MM.1S (cell line): Measurements from ENCODE around the gene PRKCA.

Experiments used
- DNase-seq: peaks from one replicate; pipeline ENCODE4 v3.0.0-alpha.2; 2015
- H2AFZ ChIP-seq: fragments of 300-600 bp; sonication (generic); 2 replicates; pipeline ENCODE4 v1.6.0; 2016; ENCODE audit warnings: antibody characterized with exemption, low read length
- H3F3A ChIP-seq: fragments of 300-600 bp; sonication (generic); 2 replicates; pipeline ENCODE4 v1.6.1; 2016; ENCODE audit warnings: mild to moderate bottlenecking, antibody characterized with exemption, low read length, moderate library complexity, mixed read lengths; ENCODE audit not compliant: insufficient read depth
- H3K27ac ChIP-seq: fragments of 300-600 bp; sonication (generic); 2 replicates; pipeline ENCODE4 v1.5.1; 2016; ENCODE audit warnings: mild to moderate bottlenecking, low read length
- H3K27me3 ChIP-seq: fragments of 300-600 bp; sonication (generic); replicated peaks from 2 replicates; pipeline ENCODE4 v1.6.0; 2016; ENCODE audit warnings: low read length; ENCODE audit not compliant: insufficient read depth
- H3K36me3 ChIP-seq: fragments of 300-600 bp; sonication (generic); replicated peaks from 2 replicates; pipeline ENCODE4 v1.6.1; 2016; ENCODE audit warnings: mild to moderate bottlenecking, low read length, mixed read lengths; ENCODE audit not compliant: insufficient read depth
- H3K4me1 ChIP-seq: fragments of 300-600 bp; sonication (generic); 2 replicates; pipeline ENCODE4 v1.6.1; 2016; ENCODE audit warnings: low read length, mixed read lengths
- H3K4me2 ChIP-seq: fragments of 300-600 bp; sonication (generic); 2 replicates; pipeline ENCODE4 v1.6.0; 2016; ENCODE audit warnings: low read depth, low read length
- H3K4me3 ChIP-seq: fragments of 300-600 bp; sonication (generic); 2 replicates; pipeline ENCODE4 v1.5.1; 2016; ENCODE audit warnings: low read length, mixed read lengths
- H3K79me2 ChIP-seq: fragments of 300-600 bp; sonication (generic); 2 replicates; pipeline ENCODE4 v1.6.1; 2016; ENCODE audit warnings: mixed run types, low read length, mixed read lengths
- H3K9ac ChIP-seq: fragments of 300-600 bp; sonication (generic); 2 replicates; pipeline ENCODE4 v1.6.1; 2016; ENCODE audit warnings: low read length, mixed read lengths
- H3K9me2 ChIP-seq: fragments of 300-600 bp; sonication (generic); replicated peaks from 2 replicates; pipeline ENCODE4 v1.6.1; 2016; ENCODE audit warnings: mild to moderate bottlenecking, low read length, mixed read lengths; ENCODE audit not compliant: insufficient read depth
- H3K9me3 ChIP-seq: fragments of 300-600 bp; sonication (generic); replicated peaks from 2 replicates; pipeline ENCODE4 v1.6.1; 2016; ENCODE audit warnings: mild to moderate bottlenecking, low read length, mixed read lengths; ENCODE audit not compliant: insufficient read depth
- H4K20me1 ChIP-seq: fragments of 300-600 bp; sonication (generic); 2 replicates; pipeline ENCODE4 v1.6.1; 2016; ENCODE audit warnings: mild to moderate bottlenecking, low read length, moderate library complexity, mixed read lengths; ENCODE audit not compliant: insufficient read depth
- EZH2 ChIP-seq: fragments of 300-600 bp; sonication (generic); optimal IDR thresholded peaks from 2 replicates; pipeline ENCODE3; 2017; ENCODE audit warnings: low read depth, mild to moderate bottlenecking, antibody characterized with exemption, low read length, mixed read lengths
- EZH2phosphoT487 ChIP-seq: fragments of 300-600 bp; sonication (generic); IDR thresholded peaks from 2 replicates; pipeline ENCODE4 v1.6.1; 2018; ENCODE audit warnings: antibody characterized with exemption, low read length
- TF ChIP-seq, protein P1 (sequence below): fragments of 300-600 bp; sonication (generic); IDR thresholded peaks from 2 replicates; pipeline ENCODE4 v1.5.1; 2016; ENCODE audit warnings: antibody characterized with exemption, low read length, mixed read lengths

The PRKCA gene

DNA sequence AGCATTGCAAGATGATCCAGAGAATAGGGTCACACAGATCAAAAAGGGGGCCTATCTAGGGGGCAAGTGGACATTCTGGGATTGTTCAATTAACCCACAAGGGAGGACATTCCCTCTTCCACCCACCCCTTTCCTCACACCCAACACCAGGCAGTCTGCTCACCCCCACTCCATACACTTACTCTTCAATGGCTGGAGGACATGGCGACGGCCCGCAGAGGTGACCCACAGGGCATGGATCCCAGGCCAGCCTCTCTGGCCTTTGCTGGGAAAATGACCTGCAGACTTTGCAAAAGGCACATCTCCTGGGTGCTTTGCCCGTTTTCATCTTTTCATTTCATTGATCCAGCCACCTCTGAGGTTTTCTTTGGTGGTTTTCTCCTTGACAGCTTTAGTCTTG is 530.8 kb downstream of the PRKCA start:
- H2AFZ ChIP-seq = no peak overlapping the region

DNA sequence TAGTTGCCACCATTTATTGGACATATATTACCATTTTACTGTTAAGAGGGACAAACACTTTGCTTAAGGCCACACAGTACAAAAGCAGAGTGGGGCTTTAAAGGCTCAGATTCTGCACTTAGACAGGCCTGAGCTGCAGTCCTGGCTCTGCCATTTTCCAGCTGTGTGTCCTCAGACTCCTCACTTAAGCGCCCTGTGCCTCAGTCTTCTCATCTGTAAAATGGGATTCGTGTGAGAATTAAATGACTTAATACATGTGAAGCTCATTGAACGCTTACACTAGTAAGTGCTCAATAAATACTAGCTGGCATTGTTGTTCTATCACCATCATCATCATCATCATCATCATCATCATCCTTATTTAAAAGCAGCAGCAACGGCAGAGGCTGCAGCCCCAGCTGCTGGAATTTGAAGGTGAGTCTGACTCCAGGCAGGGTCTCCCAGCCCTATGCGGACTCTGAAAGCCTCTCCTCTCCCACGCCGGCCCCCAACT is 532.1 kb downstream of the PRKCA start:
- Histone ChIP-seq H3K4me1 (no peaks in the 10 kb centered on the region), H3K36me3 (no peaks in the 10 kb centered on the region), H3K27ac (no peak overlapping the region), H4K20me1 (no peaks in the 10 kb centered on the region), H3K9ac (no peak overlapping the region), H3K9me2 (no peaks in the 10 kb centered on the region), H3K79me2 (no peaks in the 10 kb centered on the region), H3F3A (no peaks in the 10 kb centered on the region), H3K27me3 (no peaks in the 10 kb centered on the region), H3K9me3 (no peaks in the 10 kb centered on the region), H3K4me2 (no peak overlapping the region), H2AFZ (no peak overlapping the region), H3K4me3 (no peak overlapping the region)
- no peak for DNase-seq
- TF ChIP-seq EZH2 = no peak

More for the DNA sequence above, 530.8 kb downstream of the PRKCA start:
- DNase-seq = no peak
- Histone ChIP-seq H3K27ac (no peak overlapping the region), H3K9me2 (no peaks in the 10 kb centered on the region), H3K4me3 (no peak overlapping the region), H4K20me1 (no peaks in the 10 kb centered on the region), H3K4me2 (no peak overlapping the region), H3K79me2 (no peaks in the 10 kb centered on the region), H3K9me3 (no peaks in the 10 kb centered on the region), H3K27me3 (no peaks in the 10 kb centered on the region), H3K9ac (no peak overlapping the region), H3F3A (no peaks in the 10 kb centered on the region), H3K36me3 (no peaks in the 10 kb centered on the region), H3K4me1 (no peaks in the 10 kb centered on the region)
- TF ChIP-seq EZH2 = no peak

DNA sequence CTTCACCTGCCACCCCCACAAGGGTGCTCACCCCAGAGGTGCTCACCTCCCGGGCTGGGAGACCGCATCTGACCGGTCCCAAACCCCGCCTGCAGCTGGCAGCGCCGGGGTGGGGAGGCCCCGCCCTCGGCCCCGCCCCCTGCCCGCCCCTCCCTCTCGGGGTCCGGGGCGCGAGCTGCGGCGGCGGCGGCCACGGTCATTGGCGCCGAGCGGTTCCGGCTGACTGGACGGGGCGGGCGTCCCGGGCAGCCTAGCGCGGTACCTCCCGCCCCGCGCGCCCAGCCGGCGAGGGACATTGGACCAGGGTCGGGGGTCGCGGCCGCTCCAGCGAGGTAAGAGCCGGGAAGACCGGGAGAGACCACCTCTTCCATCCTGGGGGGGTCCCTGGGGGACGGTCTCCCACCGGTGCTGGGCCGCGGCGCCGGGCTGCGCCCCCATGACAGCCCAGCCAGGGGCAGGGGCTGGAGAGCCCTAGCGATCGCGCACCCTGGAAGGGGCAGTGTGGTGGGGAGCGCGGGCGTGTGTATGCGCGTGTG is 532.6 kb downstream of the PRKCA start, which contains the start of gene CACNG5:
TSS of gene CACNG5 (plus strand) at position 199 of the 536 bp plus-strand sequence. CDS start 42,216 bp downstream, outside the sequence.
- Histone ChIP-seq H3K27me3 (no peaks in the 10 kb centered on the region), H3K9ac (no peak within 1 kb of the TSS), H3K27ac (no peak within 1 kb of the TSS), H3K4me2 (no peak within 1 kb of the TSS), H3K4me3 (no peak within 1 kb of the TSS), H2AFZ (no peak within 1 kb of the TSS), H3K9me2 (no peaks in the 10 kb centered on the region), H3K36me3 (no peaks in the 10 kb centered on the region), H3K79me2 (no peaks in the 10 kb centered on the region), H3K9me3 (no peaks in the 10 kb centered on the region), H3K4me1 (no peaks in the 10 kb centered on the region), H4K20me1 (no peaks in the 10 kb centered on the region), H3F3A (no peaks in the 10 kb centered on the region)
- DNase-seq = no peak
- TF ChIP-seq EZH2phosphoT487 (no peak), EZH2 (no peak)
- TF ChIP-seq, protein P1, sequence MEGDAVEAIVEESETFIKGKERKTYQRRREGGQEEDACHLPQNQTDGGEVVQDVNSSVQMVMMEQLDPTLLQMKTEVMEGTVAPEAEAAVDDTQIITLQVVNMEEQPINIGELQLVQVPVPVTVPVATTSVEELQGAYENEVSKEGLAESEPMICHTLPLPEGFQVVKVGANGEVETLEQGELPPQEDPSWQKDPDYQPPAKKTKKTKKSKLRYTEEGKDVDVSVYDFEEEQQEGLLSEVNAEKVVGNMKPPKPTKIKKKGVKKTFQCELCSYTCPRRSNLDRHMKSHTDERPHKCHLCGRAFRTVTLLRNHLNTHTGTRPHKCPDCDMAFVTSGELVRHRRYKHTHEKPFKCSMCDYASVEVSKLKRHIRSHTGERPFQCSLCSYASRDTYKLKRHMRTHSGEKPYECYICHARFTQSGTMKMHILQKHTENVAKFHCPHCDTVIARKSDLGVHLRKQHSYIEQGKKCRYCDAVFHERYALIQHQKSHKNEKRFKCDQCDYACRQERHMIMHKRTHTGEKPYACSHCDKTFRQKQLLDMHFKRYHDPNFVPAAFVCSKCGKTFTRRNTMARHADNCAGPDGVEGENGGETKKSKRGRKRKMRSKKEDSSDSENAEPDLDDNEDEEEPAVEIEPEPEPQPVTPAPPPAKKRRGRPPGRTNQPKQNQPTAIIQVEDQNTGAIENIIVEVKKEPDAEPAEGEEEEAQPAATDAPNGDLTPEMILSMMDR = no peak

DNA sequence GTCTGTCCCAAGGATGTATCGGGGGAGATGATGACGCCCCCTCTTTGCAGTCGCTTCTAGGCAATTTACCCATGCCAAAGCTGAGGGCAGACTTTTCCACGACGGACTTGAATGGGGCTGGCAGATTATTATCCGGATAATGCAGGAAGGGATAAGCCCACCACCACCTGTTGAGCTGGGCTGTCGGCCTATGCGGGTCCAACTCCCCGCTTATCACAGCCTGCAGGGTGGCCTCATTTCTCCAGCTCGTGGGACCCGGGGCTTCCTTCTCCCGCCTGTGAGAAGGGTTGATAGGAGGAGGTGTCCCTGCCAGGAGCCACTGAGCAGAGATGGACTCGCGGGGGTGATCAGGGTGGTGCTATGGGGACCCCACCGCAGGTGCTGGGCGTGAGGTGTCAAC is 533.1 kb downstream of the PRKCA start:
- H3K9me3 ChIP-seq = no peaks in the 10 kb centered on the region
- H3K79me2 ChIP-seq = no peaks in the 10 kb centered on the region
- no peaks in the 10 kb centered on the region for H3F3A ChIP-seq
- no peaks in the 10 kb centered on the region for H3K9me2 ChIP-seq
- no peaks in the 10 kb centered on the region for H3K36me3 ChIP-seq
- no peaks in the 10 kb centered on the region for H4K20me1 ChIP-seq
- H3K4me2 ChIP-seq = no peak overlapping the region
- TF ChIP-seq, protein P1 = no peak
- TF ChIP-seq EZH2phosphoT487 = no peak
- no peak for TF ChIP-seq EZH2
- no peak overlapping the region for H3K4me3 ChIP-seq
- H3K27ac ChIP-seq = no peak overlapping the region
- H3K9ac ChIP-seq = no peak overlapping the region
- no peak overlapping the region for H2AFZ ChIP-seq
- no peaks in the 10 kb centered on the region for H3K27me3 ChIP-seq
- no peaks in the 10 kb centered on the region for H3K4me1 ChIP-seq
- no peak for DNase-seq
